ENCODE measurements around the gene ZNF280B.

- TF ChIP-seq TGIF2 (CRISPR knock-in tag; IDR thresholded peaks at IDR 0.05) = no peak
- no peak for TF ChIP-seq CTCF (IDR thresholded peaks at IDR 0.05 in 2 of 3, conservative IDR thresholded peaks at IDR 0.05 in 1 of 3; ENCODE audit: insufficient read depth in 2 of 3, low read depth in 1 of 3, low read length in 3 of 3)
- TF ChIP-seq SFPQ (IDR thresholded peaks at IDR 0.05; ENCODE audit: low read depth, low read length) = no peak
- no peak for TF ChIP-seq TAF1 (IDR thresholded peaks at IDR 0.05; ENCODE audit: control insufficient read depth, extremely low read depth, insufficient read depth, low read length, severe bottlenecking)
- TF ChIP-seq, protein P1, sequence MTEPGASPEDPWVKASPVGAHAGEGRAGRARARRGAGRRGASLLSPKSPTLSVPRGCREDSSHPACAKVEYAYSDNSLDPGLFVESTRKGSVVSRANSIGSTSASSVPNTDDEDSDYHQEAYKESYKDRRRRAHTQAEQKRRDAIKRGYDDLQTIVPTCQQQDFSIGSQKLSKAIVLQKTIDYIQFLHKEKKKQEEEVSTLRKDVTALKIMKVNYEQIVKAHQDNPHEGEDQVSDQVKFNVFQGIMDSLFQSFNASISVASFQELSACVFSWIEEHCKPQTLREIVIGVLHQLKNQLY (CRISPR knock-in tag; conservative IDR thresholded peaks at IDR 0.05) = no peak
- TF ChIP-seq ZNF584 (CRISPR knock-in tag; IDR thresholded peaks at IDR 0.05; ENCODE audit: low read depth) = no peak
- TF ChIP-seq ZNF282 (CRISPR knock-in tag; IDR thresholded peaks at IDR 0.05) = no peak
- TF ChIP-seq EZH2 (IDR thresholded peaks at IDR 0.05; ENCODE audit: borderline replicate concordance, low read depth, low read length) = no peak
- no peak for TF ChIP-seq MAX (CRISPR knock-in tag; IDR thresholded peaks at IDR 0.05)
- TF ChIP-seq POLR2A (conservative IDR thresholded peaks at IDR 0.05) = no peak
- TF ChIP-seq ESRRA (IDR thresholded peaks at IDR 0.05; ENCODE audit: borderline replicate concordance, low read depth) = no peak
Observed at GRCh38 chr22:22527312-22527711, 18.8 kb upstream of the ZNF280B start.

All from K562 (cell line).